Natural killer cell (primary cell): ENCODE results near the gene GTF3C1. TPM values are rescaled to one million over a fixed set of nuclear protein-coding genes. Genes with fewer than 3 reads are reported as not detected.

Experiments
- ATAC-seq, 3 donors: fragments of 150-1000 bp in 2 of 3; fragments of 200-7000 bp in 1 of 3; cut with Tn5 transposase; 1 replicate in 1 of 3; 2 replicates in 2 of 3; pipeline ENCODE4 v1.10.0; 2021; ENCODE audit warnings: mild to moderate bottlenecking in 2 of 3, moderate library complexity in 2 of 3
- DNase-seq, 2 donors: peaks; one replicate each; pipeline versions ENCODE4 v3.0.0 to v3.0.0-alpha.2; 2013 to 2021; ENCODE audit warnings: mixed read lengths in 1 of 2
- H3K27ac ChIP-seq: one replicate; pipeline ENCODE4 v1.5.1; 2013; ENCODE audit warnings: mild to moderate bottlenecking, low read length
- H3K27me3 ChIP-seq: one replicate; pipeline ENCODE4 v1.6.1; 2013; ENCODE audit warnings: low read length; ENCODE audit not compliant: control insufficient read depth, insufficient read depth
- H3K36me3 ChIP-seq: one replicate; pipeline ENCODE4 v1.6.1; 2013; ENCODE audit warnings: low read length; ENCODE audit not compliant: control insufficient read depth, insufficient read depth
- H3K4me1 ChIP-seq: one replicate; pipeline ENCODE4 v1.6.1; 2013; ENCODE audit warnings: low read length; ENCODE audit not compliant: control insufficient read depth, insufficient read depth
- H3K4me3 ChIP-seq: one replicate; pipeline ENCODE4 v1.5.1; 2013; ENCODE audit warnings: low read length
- H3K9me3 ChIP-seq: one replicate; pipeline ENCODE4 v1.6.1; 2013; ENCODE audit warnings: low read length; ENCODE audit not compliant: control insufficient read depth, insufficient read depth
- H3K27ac Mint-ChIP-seq, 2 donors: one replicate each; pipeline ENCODE4 v1.8.0; 2022; ENCODE audit warnings: mild to moderate bottlenecking in 2 of 2, mixed read lengths in 2 of 2, moderate library complexity in 1 of 2
- H3K27me3 Mint-ChIP-seq, 2 donors: one replicate each; pipeline ENCODE4 v1.8.0; 2022; ENCODE audit warnings: low read depth in 2 of 2, mixed read lengths in 2 of 2
- H3K36me3 Mint-ChIP-seq: one replicate; pipeline ENCODE4 v1.8.0; 2022; ENCODE audit warnings: mixed read lengths
- H3K4me1 Mint-ChIP-seq, 2 donors: one replicate each; pipeline ENCODE4 v1.8.0; 2022; ENCODE audit warnings: mixed read lengths in 2 of 2
- H3K4me3 Mint-ChIP-seq: one replicate; pipeline ENCODE4 v1.8.0; 2022; ENCODE audit warnings: mild to moderate bottlenecking, moderate library complexity, mixed read lengths
- H3K9me3 Mint-ChIP-seq, 2 donors: one replicate each; pipeline ENCODE4 v1.8.0; 2022; ENCODE audit warnings: mixed read lengths in 2 of 2
- WGBS: methylation state at CpG from one replicate; pipeline ENCODE4 v1.1.7; 2013; ENCODE audit warnings: missing lambda C conversion rate; ENCODE audit not compliant: insufficient coverage; 5-methylcytosine and 5-hydroxymethylcytosine counted together
- intact Hi-C: fragments of 100-400 bp; cut with micrococcal nuclease; formaldehyde crosslinking; loops from one replicate; pipeline ENCODE4 v1.14.2; 2022
- total RNA-seq, 4 donors: library from RNA; stranded (reverse); fragments of 120-200 nt in 1 of 4; gene quantifications; one replicate each; pipeline versions ENCODE4 v1.2.3 to v1.2.4, GENCODE V29; 2013 to 2022
- TF ChIP-seq, protein P1 (sequence below): fragments of 200-600 bp; IDR thresholded peaks from one replicate; pipeline ENCODE4 v1.8.0; 2022; ENCODE audit warnings: antibody characterized with exemption

The GTF3C1 gene
- total RNA-seq, 3 donors from 2014 or later (not counting 1 experiment from before 2014, with no cell fraction given), result 111 to 160 (median 125) TPM

DNA sequence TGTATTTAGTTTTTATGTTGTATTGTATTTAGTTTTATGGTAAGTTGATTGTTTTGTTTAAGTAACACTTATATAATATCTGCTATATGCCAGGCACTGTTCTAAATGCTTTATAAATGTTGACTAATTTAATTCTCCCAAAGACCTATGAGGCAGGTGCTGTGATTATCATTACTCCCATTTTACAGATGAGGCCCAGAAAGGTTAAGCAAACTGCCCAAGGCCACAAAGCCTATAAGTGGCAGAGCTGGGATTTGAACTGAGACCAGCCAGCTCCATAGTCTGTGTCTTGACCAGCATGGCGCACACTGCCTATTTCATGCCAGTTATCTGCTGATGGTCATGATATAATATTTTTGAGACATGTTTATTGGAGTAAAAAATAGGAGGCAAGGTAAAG is 123.8 kb downstream of the GTF3C1 start:
- no peak for ATAC-seq
- no peak for DNase-seq
- intact Hi-C loops, result loop anchor here (1.0 to 2.0 kb wide), 3 partner anchors 24 to 59 kb away; partner anchors contain the start of gene IL21R
- no peak overlapping the region for H3K4me3 ChIP-seq
- TF ChIP-seq, protein P1, sequence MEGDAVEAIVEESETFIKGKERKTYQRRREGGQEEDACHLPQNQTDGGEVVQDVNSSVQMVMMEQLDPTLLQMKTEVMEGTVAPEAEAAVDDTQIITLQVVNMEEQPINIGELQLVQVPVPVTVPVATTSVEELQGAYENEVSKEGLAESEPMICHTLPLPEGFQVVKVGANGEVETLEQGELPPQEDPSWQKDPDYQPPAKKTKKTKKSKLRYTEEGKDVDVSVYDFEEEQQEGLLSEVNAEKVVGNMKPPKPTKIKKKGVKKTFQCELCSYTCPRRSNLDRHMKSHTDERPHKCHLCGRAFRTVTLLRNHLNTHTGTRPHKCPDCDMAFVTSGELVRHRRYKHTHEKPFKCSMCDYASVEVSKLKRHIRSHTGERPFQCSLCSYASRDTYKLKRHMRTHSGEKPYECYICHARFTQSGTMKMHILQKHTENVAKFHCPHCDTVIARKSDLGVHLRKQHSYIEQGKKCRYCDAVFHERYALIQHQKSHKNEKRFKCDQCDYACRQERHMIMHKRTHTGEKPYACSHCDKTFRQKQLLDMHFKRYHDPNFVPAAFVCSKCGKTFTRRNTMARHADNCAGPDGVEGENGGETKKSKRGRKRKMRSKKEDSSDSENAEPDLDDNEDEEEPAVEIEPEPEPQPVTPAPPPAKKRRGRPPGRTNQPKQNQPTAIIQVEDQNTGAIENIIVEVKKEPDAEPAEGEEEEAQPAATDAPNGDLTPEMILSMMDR, result no peak
- Mint-ChIP-seq H3K27ac (peak overlapping the region; percentile 91 to 93), H3K9me3 (peaks cover 4 to 6% of the 10 kb centered on the region in 2 donors), H3K4me1 (peaks cover 30 to 35% of the 10 kb centered on the region in 2 donors), H3K27me3 (no peaks in the 10 kb centered on the region), H3K4me3 (peak overlapping the region; percentile 63), H3K36me3 (peaks cover 18% of the 10 kb centered on the region)
- H3K27ac ChIP-seq, result peak overlapping the region; percentile 80
- H3K36me3 ChIP-seq, result peaks cover 27% of the 10 kb centered on the region
- H3K9me3 ChIP-seq, result no peaks in the 10 kb centered on the region
- no peaks in the 10 kb centered on the region for H3K27me3 ChIP-seq
- 79% methylated on average over 1 of the region's 1 CpG for WGBS
- peaks cover 52% of the 10 kb centered on the region for H3K4me1 ChIP-seq

DNA sequence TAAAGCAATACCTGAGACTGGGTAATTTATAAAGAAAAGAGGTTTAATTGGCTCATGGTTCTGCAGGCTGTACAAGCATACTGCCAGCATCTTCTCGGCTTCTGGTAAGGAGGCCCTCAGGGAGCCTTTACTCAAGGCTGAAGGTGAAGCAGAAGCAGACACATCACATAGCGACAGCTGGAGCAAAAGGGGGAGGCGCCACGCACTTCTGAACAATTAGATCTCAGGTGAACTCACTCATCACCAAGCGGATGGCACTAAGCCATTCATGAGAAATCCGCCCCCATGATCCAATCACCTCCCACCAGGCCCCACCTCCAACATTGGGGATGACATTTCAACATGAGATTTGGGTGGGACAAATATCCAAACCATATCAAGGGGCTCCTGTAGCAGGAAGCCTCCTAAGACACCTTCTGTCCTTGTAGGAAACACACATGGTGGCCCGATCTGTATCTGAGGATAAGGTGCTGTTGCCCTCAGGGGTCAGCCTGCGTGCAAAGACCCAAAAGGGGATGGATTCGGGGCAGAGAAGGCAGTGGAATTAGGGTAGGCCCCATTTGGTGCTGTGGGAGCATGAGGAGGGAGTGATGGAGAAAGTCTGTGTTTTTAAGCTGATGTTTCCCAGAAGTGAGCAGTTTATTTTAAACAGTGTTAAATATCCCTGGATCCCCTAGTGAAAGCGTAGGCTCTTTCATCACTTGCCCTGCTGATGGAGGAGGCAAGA is 124.8 kb downstream of the GTF3C1 start:
- H3K4me3 ChIP-seq, result no peak overlapping the region
- H3K27me3 ChIP-seq, result no peaks in the 10 kb centered on the region
- no peak overlapping the region for H3K27ac ChIP-seq
- TF ChIP-seq, protein P1, result no peak
- Mint-ChIP-seq H3K27me3 (no peaks in the 10 kb centered on the region), H3K36me3 (peaks cover 25% of the 10 kb centered on the region), H3K27ac (peak overlapping the region; percentile 91 to 93), H3K4me1 (peaks cover 25 to 34% of the 10 kb centered on the region in 2 donors), H3K4me3 (no peak overlapping the region), H3K9me3 (peaks cover 5 to 6% of the 10 kb centered on the region in 2 donors)
- H3K9me3 ChIP-seq, result no peaks in the 10 kb centered on the region
- 98% methylated on average over 10 of the region's 10 CpGs for WGBS
- intact Hi-C loops, result no loop called here
- H3K4me1 ChIP-seq, result peaks cover 42% of the 10 kb centered on the region
- peaks cover 23% of the 10 kb centered on the region for H3K36me3 ChIP-seq
- DNase-seq (peak in 1 of 2 donors; percentile 10), ATAC-seq (no peak)

DNA sequence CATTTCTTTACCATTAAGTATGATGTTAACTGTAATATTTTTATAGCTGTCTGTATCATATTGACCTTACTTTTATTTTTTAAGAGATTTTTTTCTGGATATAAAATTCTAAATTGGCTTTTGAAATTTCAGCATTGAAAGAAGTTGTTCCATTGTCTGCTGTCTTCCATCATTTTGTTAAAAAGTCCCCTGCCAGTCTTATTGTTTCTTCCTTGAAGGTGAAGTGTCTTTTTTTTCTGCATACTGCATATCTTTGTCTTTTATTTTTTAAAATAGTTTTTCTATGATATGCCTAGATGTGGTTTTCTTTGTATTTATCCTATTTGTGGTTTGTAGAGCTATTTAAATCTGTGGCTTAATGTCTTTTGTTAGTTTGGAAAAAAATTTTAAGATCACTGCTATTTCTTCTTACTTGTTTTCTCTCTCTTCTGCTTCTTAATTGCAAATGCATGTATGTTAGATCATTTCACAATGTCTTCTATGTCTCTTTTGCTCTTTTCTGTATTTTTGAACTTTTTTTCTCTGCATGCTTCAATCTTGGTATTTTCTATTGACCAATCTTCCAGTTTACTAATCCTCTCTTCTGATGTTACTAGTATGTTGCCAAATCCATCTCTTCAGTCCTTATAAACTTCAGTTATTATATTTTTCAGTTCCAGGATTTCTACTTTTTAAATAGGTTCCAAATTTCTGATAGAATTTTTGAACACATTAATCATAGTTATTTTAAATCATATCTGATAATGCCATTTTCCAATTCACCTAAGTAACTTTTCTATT is 127.6 kb downstream of the GTF3C1 start:
- Histone ChIP-seq H3K27me3 (no peaks in the 10 kb centered on the region), H3K9me3 (no peaks in the 10 kb centered on the region), H3K36me3 (peaks cover 35% of the 10 kb centered on the region), H3K4me1 (peaks cover 25% of the 10 kb centered on the region), H3K27ac (no peak overlapping the region), H3K4me3 (no peak overlapping the region)
- DNase-seq (no peak), ATAC-seq (no peak)
- Mint-ChIP-seq H3K27me3 (no peaks in the 10 kb centered on the region), H3K27ac (peak overlapping the region; percentile 11 to 76), H3K36me3 (peaks cover 25% of the 10 kb centered on the region), H3K4me3 (peak overlapping the region; percentile 18), H3K9me3 (peaks cover 5 to 6% of the 10 kb centered on the region in 2 donors), H3K4me1 (peaks cover 17 to 30% of the 10 kb centered on the region in 2 donors)
- TF ChIP-seq, protein P1, result no peak
- intact Hi-C loops, result no loop called here
